ENCODE measurements around the gene USH2A.
"Not testable (repeated sequence)": the region's sequence is repeated elsewhere in the genome, so short reads cannot be mapped to it uniquely, and the experiment has no call there.

Gene USH2A

DNA sequence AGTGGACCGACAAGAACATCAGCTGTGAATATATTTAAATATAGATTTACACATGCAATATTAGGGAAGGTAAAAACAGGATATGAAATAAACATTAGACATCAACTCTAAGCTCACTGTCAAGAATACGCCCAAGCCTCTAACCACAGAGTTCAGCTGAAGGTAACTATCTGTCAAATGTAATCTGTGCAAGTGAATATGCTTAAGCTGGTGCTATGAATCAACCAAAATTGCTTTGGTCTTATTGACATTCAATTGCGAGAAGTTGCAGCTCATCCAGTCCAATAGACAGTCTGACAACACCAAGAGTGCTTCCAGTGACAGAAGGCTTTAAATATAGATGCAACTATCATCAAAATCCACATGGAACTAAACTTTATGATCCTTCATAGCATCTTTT lies 32.3 kb downstream of the USH2A start:
- no peak for DNase-seq

DNA sequence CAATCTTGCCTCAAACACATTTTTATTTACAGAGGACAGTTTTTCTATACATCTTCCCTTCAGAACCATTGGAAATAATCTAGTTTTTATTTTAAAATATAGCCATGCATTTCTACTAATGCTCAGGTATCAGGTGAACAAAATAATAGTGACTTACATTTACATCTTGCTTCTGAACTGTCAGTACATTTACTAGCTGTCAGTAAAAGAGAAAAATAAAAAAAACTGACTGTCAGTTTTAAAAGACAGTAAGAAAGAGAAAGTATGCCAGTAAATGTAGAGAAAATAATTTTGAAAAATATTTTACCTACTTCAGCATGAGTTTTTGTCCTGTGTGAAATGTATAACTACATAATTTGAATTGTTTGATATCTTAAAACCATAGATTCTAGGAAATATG lies 33.5 kb downstream of the USH2A start:
- no peak for DNase-seq

DNA sequence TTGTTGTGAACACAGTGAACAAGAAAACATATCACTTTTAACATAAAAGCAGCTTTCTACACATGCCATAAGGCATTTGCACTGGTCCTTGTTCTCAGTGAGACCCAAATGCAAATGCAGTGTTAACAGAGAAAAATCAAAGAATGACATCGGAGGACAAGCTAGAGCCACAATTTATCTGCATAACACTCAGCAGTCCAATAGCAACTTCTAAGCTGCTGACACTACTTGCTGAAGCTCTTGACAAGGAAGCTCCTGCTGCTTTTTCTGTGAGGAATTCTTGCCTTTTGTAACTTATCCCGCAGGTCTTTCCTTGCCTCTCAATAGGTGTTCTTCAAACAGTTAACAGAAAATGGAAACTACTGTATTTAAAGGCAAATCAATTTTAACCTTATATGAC lies 34.7 kb downstream of the USH2A start:
- DNase-seq = no peak

DNA sequence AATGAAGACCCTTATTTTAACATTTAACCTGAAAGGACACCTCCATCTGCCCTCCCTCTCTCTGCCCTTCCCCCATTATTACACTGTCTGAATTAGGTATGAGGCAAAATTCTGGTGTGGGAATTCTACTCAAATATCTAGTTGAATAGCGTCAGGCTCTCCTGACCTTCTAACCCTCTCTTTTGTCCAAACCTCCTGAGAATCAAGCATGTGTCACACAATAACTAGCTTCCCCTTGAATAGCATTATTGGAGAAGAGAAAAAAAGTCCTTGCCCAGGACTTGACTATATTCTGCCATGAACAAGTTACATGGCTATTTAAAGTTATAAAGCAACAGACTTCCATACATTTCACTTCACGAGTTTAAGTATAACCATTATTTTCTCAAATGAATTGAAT lies 35.5 kb downstream of the USH2A start:
- DNase-seq = no peak

DNA sequence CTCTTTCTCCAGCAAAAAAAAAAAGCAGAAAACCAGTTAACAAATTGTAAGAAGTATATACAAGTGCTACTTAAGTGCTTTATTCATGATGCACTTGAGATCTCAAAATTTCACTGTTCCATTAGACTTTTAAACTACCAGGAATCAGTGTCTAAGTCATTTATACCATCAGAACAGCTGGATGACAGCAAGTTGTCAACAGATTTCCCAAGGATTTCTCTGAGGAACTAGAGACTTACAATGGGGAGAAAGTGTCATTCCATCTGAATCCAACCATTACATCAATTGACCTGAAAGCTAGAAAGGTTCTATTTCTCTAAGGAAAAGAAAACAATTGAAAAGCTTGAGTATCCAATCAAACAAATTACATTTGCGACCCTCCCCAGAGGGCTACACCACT lies 43.8 kb downstream of the USH2A start:
- no peak for DNase-seq

DNA sequence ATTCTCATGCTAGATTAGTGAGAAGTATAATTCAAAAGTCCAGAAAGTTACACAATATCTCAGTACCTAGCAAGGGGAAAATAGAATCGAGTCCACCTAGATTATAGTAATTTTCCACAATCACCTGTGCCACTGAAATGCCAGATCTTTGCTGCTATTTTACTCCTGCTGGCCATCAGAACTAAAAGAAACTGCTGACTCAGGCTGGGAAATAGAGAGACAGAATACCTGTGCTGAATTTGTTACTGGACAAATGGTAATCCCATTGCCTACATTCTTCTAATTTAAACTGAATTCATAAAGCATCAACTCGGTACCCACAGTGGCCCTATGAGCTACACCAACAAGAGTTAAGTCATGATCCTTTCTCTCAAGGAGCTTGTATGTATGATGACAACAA lies 55.0 kb downstream of the USH2A start:
- no peak for DNase-seq

DNA sequence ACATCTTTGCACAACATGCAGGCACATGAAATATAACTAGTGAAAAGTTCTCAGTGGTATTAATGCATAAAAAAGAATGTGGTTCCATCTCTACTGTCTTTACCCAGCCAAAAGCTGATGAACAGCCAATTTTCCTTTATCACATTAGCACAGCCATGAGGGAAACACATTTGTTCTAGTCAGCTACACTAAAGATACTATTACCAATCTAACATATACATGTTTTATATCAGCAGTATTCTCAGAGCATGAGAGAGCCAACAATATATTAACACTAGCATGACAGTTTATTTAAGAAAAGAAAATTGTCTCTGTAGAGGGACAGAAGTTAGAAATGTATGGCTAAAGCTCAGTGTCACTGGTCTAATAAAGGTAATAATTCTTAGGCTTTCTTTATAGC lies 56.3 kb downstream of the USH2A start:
- no peak for DNase-seq

DNA sequence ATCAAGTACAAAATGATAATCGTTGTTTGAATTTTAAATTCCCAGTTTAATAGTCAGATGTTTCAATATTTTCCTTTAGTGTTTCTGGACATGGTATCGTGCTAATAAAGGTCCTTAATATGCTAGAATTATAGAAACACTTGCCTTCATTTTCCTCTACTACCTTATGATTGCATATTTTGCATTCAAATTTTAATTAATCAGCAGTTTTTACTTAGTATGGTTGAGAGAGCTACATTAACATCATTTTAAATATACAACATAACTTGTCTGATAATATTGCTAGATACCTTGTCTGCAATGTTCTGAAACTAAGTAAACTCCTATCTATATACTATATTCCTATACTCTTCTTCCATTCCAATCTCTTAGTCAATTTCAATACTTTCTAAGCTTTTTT lies 66.3 kb downstream of the USH2A start:
- DNase-seq = no peak

DNA sequence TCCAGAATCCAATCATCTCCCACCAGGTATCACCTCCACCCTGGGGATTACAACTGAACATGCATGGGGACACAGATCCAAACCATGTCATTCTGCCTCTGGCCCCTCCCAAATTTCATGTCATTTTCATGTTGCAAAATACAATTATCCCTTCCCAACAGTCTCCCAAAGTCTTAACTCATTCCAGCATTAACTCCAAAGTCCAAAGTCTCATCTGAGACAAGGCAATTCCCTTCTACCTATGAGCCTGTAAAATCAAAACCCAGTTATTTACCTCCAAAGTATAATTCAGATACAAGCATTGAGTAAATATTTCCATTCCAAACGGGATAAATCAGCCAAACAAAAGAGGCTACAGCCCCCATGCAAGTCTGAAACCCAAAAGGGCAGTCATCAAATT lies 73.1 kb downstream of the USH2A start:
- DNase-seq = no peak

DNA sequence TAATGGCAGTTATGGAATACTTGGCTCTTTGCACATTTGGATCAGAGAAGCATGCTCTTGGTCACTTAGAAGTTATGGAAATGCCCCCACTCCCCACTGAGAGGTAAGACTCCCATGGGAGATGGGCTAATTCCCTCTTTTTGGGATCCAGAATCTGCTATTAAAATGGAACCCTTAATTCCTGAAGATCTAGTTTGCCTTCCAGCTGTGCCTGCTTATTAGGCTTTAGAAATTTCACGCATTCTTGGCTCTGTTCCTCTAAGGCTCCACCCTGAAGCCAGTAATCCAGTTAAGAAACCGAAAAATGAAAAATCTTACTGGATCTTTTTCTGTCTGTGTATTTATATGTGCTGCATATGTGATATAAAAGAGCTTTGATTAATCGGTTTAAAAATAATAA lies 76.7 kb downstream of the USH2A start:
- no peak for DNase-seq

DNA sequence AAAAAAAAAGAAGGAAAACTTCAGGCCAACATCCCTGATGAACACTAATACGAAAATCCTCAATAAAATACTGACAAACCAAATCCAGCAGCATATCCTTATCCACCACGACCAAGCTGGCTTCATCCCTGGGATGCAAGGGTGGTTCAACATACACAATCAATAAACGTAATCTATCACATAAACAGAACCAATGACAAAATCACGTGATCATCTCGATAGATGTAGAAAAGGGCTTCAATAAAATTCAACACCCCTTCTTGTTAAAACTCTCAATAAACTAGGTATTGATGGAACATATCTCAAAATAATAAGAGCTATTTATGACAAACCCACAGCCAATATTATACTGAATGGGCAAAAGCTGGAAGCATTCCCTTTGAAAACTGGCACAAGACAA lies 82.7 kb downstream of the USH2A start:
- DNase-seq = not testable (repeated sequence)

DNA sequence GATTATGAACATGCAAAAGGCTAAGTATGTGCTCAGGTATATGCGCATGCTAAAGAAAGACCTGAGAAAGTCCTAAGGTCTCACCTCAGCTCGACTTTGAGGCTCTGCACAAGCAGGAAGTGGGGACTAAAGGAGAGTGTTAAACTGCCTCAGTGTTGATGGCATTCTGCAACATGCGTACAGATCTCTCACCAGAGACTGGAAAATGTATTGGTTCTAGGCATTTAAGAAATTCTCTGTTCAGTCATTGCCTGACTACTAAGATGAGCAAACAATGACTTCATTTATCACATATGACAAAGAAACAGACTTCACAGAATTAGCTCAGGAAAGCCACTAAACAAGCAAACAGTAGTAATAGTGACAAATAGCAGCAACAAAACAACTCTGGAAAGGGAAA lies 90.8 kb downstream of the USH2A start:
- DNase-seq = no peak

DNA sequence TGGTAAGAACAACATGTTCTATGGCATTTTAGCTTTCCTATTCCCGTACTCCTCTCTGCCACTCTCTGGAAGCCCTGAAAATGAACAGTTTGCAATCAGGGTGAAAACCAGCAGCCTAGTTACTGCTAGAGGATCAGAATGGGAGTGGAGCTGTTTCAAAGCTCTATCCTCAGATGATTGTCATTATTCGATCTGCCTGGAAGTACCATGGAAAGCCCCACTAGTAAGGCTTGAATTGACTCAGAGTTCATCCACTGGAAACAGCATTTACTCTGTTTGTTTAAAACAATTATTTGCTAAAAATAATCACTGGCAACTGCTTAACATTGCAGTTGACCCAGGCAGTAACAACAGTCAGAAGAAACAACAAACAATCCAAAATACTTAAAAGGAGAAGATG lies 91.2 kb downstream of the USH2A start:
- DNase-seq = no peak

DNA sequence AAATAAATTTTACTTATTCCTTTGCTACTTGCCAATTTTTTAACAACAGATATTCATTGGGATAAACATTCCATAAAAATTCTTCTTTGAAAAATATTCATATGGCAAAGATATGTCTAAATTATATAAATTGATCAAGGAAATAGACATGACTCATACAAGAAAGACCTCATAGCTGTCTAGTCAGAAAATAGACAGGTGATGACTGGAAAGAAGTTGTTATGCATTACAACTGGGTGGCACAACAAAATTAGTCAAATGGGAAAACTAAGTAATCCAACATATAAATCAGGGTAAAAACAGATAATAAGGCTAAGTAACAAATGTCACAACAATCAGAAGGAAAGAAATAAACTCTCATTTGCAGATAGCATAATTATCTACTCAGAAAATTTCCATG lies 92.0 kb downstream of the USH2A start:
- no peak for DNase-seq

DNA sequence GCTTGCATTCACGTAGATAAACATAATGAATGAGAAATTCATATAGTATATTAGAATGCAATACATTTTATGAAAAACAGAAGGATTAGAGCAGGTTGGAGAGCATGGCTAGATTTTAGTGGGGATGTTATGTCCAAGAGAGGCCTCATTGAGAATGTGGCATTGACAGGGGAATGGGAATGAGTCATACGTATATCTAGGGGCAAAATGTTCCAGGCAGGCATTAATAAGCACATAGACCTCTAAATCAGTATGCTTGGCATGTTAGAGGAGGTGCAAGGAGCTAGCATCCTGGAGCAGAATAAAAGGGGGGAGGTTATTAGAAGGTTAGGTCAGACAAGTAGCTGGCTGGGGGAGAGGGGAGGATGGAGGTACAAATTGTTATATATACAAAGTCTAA lies 93.0 kb downstream of the USH2A start:
- DNase-seq = no peak

DNA sequence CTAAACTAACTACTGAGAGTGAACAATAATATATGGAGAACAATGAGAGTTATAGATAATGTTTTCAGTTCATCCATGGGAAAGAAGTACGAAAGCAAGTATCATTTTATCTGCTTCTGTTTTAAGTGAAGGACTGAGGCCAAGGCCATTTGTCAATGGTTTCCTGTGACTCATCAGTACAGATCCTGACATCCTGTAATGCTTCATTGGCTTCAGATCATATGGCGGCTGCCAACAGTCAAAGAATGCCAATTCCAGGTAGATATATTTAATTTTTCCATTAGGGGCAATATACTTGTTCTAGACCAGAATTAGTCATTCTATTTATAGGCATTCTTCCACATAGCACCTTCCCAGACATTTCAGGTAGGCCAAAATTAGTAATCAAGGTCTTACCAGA lies 97.3 kb downstream of the USH2A start:
- DNase-seq = no peak

DNA sequence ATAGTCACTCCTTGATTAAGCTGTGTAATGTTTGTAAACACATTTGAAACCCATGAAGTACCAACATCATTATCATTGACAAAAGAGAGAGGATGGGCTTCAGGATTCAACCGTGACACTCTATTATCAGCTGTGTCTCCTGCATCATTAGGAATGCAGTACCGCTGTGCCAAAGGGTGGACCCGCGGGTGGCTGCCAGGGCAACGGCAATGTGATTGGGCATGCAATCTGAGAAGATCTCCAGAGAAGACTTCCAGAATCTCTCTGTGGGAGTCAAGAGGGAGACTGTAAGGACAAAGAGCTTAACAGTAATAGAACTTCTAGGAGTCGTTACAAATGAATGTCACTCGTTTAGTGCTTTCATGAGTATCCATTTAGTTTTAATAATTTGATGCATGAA lies 97.9 kb downstream of the USH2A start:
- DNase-seq = no peak

DNA sequence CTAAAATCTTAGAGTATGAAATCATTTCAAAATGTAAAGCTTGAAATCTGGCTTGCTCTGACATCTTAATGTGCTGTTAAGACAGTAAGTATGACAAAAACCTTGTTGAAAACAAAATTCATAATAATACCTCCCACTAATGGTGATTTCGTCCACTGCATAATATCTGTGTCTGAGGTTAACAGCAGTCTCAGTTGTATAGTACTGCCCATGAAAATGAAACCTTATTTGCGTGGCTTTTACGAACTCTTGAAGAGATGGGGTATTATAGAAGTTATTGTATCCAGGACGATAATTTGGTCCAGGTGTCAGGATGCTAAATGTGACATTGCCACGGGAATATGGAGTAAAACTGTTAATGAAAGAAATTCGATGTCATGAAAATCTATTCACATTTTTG lies 99.9 kb downstream of the USH2A start:
- DNase-seq = no peak

DNA sequence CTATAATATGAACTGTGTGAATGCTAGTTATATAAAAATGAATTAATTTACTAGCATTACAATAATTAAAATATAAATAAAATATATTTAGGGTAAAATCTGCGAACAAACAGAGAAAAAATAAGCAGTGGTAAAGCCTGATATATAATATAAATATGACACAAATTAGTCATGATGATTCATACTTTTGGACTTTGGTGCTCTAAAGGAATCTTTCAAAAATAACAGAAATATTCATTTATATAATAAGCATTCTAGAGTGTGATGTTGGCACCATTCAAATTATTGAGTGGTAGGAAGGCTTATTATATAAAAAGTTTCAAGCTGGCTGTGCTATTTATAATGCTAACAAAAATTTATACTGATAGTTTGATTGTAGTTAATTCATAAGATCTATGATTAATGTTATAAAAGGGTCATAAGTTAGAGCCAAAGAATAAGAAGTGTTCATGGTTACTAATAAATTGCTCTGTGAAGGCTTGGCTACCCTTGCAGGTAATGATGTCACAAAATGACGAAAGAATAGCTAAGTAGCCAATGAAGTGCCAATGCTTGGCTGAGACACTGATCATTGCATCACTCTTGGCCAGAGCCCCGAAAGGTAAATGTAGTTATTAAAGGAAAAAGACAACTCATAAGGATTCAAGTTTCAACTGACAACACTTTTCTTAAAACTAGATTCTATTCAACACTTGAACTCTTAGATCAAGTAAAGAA lies 108.7 kb downstream of the USH2A start:
- DNase-seq = no peak

DNA sequence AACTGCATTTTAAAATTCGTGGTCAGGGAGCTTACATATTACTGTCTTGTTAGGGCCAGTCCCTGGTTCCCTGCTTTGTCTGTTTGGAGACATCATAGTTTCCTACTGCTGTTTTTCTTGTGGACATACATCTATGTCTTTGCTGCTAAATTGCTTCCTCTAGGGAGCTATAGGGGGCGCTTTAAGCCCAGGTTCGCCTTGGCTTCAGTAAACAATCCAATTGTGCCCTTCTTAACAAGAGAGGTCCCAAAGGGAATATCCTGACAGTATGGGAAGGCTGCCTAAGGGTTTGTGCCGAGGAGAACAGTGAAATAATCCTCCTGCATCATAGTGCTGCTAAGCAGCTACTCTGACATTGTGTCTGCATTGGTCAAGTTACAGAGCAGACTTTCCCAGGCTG lies 112.5 kb downstream of the USH2A start:
- no peak for DNase-seq

DNA sequence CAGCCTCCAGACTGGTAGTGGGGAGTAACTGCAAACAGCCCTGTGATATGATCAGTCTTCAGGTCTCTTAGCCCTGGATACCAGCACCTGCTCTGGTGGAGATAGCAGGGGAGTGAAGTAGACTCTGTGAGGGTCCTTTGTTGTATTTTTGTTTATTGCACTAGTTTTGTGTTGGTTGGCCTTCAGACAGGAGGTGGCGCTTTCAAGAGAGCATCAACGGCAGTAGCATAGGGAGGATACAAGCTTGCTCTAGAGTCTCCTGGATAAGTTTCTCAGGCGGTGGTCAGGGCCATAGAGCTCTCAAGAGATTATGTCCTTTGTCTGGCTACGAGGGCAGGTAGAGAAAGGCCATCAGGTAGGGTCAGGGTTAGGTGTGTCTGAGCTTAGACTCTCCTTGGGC lies 116.4 kb downstream of the USH2A start:
- no peak for DNase-seq

DNA sequence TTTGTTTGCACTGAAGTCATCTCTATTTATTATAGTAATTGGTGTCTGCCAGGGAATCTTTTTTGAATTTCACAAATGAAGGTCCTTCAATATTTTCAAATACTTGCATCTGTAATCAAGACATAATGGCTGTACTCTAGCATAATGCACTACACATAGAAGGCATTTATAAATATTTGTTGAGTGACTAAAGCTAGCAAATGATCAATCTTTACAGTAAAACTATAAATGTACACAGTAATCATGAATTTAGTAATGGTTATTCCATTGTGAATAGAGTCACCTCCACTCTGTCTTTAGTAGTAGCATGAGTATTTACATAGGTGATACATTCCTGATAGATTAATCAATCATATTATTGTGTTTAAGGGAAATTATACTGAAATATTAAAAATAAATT lies 119.6 kb downstream of the USH2A start:
- no peak for DNase-seq

DNA sequence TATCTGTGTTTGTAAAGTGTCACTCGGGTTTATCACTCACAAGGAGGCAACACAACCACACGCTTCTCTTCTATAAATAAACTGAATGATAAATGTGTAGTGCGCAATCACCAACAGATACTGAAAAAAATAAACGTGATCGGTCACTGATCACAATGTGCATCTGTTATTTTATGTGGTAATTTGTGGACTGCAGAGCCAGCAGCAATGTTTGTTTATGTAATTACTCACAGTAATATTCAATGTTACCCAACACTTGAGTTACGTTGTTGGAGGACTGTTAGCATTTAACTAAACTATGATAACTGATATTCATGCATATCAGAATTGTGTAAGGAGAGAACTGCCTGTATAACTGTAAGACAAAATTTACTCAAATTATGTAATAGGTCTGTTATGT lies 129.6 kb downstream of the USH2A start:
- DNase-seq = no peak

DNA sequence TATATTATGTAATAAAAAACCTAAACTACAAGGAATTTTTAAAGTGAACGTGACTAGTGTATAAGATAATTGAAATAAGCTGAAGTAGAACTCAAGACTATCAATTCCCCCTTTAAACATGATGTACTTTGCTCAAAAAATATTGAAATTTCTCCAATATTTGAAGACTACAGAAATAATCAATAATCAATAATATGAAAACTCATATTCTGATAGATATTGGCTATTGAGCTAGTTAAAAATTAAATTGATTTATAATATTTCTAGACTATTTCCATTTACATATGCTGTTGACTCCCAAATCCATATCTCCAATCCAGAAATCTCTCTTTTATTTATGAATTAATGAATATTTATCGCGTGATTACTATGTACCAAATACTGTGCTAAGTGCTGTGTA lies 133.2 kb downstream of the USH2A start:
- DNase-seq = no peak

DNA sequence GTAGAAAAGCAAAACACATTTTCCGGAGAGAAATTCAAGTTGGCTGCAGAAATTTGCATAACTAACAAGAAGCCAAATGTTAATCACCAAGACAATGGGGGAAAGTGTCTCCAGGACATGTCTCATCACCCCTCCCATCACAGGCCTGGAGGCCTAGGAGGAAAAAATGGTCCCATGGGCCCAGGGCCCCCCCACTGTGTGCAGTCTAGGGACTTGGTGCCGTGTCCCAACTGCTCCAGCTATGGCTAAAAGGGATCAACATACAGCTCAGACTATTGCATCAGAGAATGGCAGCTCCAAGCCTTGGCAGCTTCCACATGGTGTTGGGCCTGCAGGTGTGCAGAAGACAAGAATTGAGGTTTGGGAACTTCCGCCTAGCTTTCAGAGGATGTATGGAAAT lies 138.2 kb downstream of the USH2A start:
- no peak for DNase-seq

DNA sequence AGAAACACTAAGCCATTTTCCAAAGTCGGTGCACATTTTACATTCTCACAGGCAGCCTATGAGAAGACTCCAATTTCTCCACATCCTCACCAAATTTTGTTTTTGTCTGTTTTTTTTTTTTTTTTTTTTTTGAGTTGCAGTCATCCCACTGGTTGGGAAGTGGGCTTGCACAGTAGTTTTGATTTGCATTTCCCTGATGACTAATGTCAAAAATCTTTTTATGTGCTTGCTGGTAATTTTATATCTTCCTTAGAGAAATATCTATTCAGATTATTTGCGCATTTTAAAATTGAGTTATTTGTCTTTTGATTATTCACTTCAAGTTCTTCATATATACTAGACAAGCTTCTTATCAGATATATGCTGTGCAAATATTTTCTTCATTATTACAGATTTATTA lies 141.5 kb downstream of the USH2A start:
- DNase-seq = no peak

All from NCI-H2227 treated with DMSO at 0.1 percent for 48 hours (cell line).